ENCODE results near the gene B3GNT7. TPM values are rescaled to one million over a fixed set of nuclear protein-coding genes. Genes with fewer than 3 reads are reported as not detected.

Gene B3GNT7
- polyA plus RNA-seq, 1 donor (not counting 4 experiments of a cell fraction or from before 2014, with no cell fraction given), result not detected

GRCh38 chr2:231411237-231411636 is 15.7 kb downstream of the B3GNT7 start:
- dilution Hi-C loops (cut with MboI; ENCODE audit: extremely low pct_ligation_motif_present, low sequenced_read_pairs), result no loop called here
- H3K9me1 ChIP-seq (ENCODE audit: control insufficient read depth, extremely low read depth, insufficient read depth, low read length), result no peaks in the 10 kb centered on the region
- no peak overlapping the region for H3K4me3 ChIP-seq (ENCODE audit: control insufficient read depth in 2 of 3, extremely low read depth in 1 of 3, insufficient read depth in 2 of 3, low read depth in 1 of 3, low read length in 3 of 3)
- TF ChIP-seq CTCF (optimal IDR thresholded peaks at IDR 0.05 in 1 of 3, IDR thresholded peaks at IDR 0.05 in 1 of 3, conservative IDR thresholded peaks at IDR 0.05 in 1 of 3; ENCODE audit: extremely low read depth in 1 of 3, insufficient read depth in 2 of 3, low read length in 3 of 3) (no peak), EZH2 (IDR thresholded peaks at IDR 0.05; ENCODE audit: low read length) (no peak)
- no peak overlapping the region for H3K9ac ChIP-seq (ENCODE audit: control insufficient read depth, extremely low read depth, insufficient read depth, low read length)
- H2AFZ ChIP-seq (ENCODE audit: control insufficient read depth, low read length), result no peak overlapping the region
- DNase-seq (ENCODE audit: low read depth, low spot score) (no peak), FAIRE-seq (no peak)
- peak overlapping the region; percentile 89 for H3K4me2 ChIP-seq (ENCODE audit: control insufficient read depth, extremely low read depth, insufficient read depth, low read depth, low read length)
- no peaks in the 10 kb centered on the region for H3K27me3 ChIP-seq (ENCODE audit: control insufficient read depth, extremely low read depth, insufficient read depth, low read length)
- H4K20me1 ChIP-seq (ENCODE audit: control insufficient read depth, extremely low read depth, insufficient read depth, low read length), result no peaks in the 10 kb centered on the region
- H3K36me3 ChIP-seq (ENCODE audit: control insufficient read depth in 2 of 2, extremely low read depth in 1 of 2, insufficient read depth in 2 of 2, low read length in 2 of 2), result no peaks in the 10 kb centered on the region
- H3K79me2 ChIP-seq (ENCODE audit: control insufficient read depth, insufficient read depth, low read length), result no peaks in the 10 kb centered on the region
- H3K4me1 ChIP-seq (ENCODE audit: control insufficient read depth, extremely low read depth, insufficient read depth, low read length), result no peaks in the 10 kb centered on the region
- H3K9me3 ChIP-seq (ENCODE audit: control insufficient read depth, low read depth, low read length), result no peaks in the 10 kb centered on the region
- no peak overlapping the region for H3K27ac ChIP-seq (ENCODE audit: control insufficient read depth, insufficient read depth, low read length)

DNA sequence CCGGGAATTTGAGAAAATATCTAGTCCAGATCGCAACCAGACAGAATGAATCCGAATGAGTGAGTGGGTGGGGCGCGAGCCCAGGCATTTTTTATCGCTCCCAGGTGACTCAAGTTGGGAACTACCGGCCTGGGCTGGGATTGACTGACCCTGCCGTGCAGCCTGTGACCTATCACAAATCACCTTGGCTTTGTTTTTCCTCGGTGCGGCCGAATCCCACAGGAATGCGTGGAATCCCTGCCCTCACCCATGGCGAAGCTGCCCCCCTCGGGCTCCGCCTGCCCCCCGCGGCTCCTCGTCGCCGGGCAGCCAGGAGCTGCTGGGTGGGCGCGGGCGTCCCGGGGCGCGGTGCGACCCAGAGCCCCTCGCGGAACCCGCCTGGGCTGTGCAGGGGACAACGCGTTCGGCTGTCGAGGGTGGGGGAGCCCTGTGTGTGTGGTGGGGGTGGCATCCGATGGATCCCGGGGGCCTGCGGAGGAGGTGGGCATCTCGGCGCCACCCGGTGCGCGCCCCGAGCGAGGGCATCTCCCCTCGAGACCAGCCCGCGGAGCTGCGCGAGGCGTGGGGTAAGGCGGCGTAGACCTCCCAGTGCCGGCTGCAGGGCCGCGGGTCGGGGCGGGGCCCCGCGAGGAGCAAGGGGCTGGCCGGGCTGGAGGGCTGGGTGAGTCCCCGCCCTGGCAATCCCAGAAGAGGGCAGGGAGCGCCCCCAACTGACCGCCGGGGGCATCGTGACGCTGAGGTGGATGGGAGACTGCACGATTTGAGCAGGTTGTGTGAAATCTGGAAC is 16.5 kb downstream of the B3GNT7 start:
- Histone ChIP-seq H2AFZ (ENCODE audit: control insufficient read depth, low read length) (peak overlapping the region; percentile 91), H3K36me3 (ENCODE audit: control insufficient read depth in 2 of 2, extremely low read depth in 1 of 2, insufficient read depth in 2 of 2, low read length in 2 of 2) (no peaks in the 10 kb centered on the region)
- FAIRE-seq, result peak; percentile 73

More for the DNA sequence above, 16.5 kb downstream of the B3GNT7 start:
- Histone ChIP-seq H3K27ac (ENCODE audit: control insufficient read depth, insufficient read depth, low read length) (peak overlapping the region; percentile 34), H3K9me1 (ENCODE audit: control insufficient read depth, extremely low read depth, insufficient read depth, low read length) (no peaks in the 10 kb centered on the region), H3K4me3 (ENCODE audit: control insufficient read depth in 2 of 3, extremely low read depth in 1 of 3, insufficient read depth in 2 of 3, low read depth in 1 of 3, low read length in 3 of 3) (peak overlapping the region; percentile 52 to 78 (median 69)), H3K27me3 (ENCODE audit: control insufficient read depth, extremely low read depth, insufficient read depth, low read length) (no peaks in the 10 kb centered on the region), H3K4me1 (ENCODE audit: control insufficient read depth, extremely low read depth, insufficient read depth, low read length) (no peaks in the 10 kb centered on the region), H3K79me2 (ENCODE audit: control insufficient read depth, insufficient read depth, low read length) (no peaks in the 10 kb centered on the region), H3K9ac (ENCODE audit: control insufficient read depth, extremely low read depth, insufficient read depth, low read length) (peak overlapping the region; percentile 79), H3K4me2 (ENCODE audit: control insufficient read depth, extremely low read depth, insufficient read depth, low read depth, low read length) (peak overlapping the region; percentile 89), H4K20me1 (ENCODE audit: control insufficient read depth, extremely low read depth, insufficient read depth, low read length) (no peaks in the 10 kb centered on the region), H3K9me3 (ENCODE audit: control insufficient read depth, low read depth, low read length) (no peaks in the 10 kb centered on the region)
- TF ChIP-seq CTCF (optimal IDR thresholded peaks at IDR 0.05 in 1 of 3, IDR thresholded peaks at IDR 0.05 in 1 of 3, conservative IDR thresholded peaks at IDR 0.05 in 1 of 3; ENCODE audit: extremely low read depth in 1 of 3, insufficient read depth in 2 of 3, low read length in 3 of 3) (peak; percentile 82 to 96 (median 91)), EZH2 (IDR thresholded peaks at IDR 0.05; ENCODE audit: low read length) (no peak)
- peak; percentile 21 for DNase-seq (ENCODE audit: low read depth, low spot score)
- dilution Hi-C loops (cut with MboI; ENCODE audit: extremely low pct_ligation_motif_present, low sequenced_read_pairs), result no loop called here

All from keratinocyte (primary cell).